GM12892 (cell line): ENCODE results near the gene EGFLAM.

Experiments
- POLR2A ChIP-seq: IDR thresholded peaks from 2 replicates; pipeline ENCODE4 v1.6.1; 2011; ENCODE audit warnings: low read depth, low read length, control low read depth
- POLR2AphosphoS5 ChIP-seq: IDR thresholded peaks from 2 replicates; pipeline ENCODE4 v1.6.1; 2011; ENCODE audit warnings: low read depth, low read length, control low read depth

GRCh38 chr5:38249812-38250211 lies 8.5 kb upstream of the EGFLAM start:
- no peak for TF ChIP-seq POLR2A
- TF ChIP-seq POLR2AphosphoS5 = no peak
